Eye (tissue), 1 donor: Measurements from ENCODE around the gene PRPF4.
"Not testable (repeated sequence)": the region's sequence is repeated elsewhere in the genome, so short reads cannot be mapped to it uniquely, and the experiment has no call there.

ENCODE experiments used
- DNase-seq: peaks from one replicate; pipeline ENCODE4 v3.0.0-alpha.2; 2015

Gene PRPF4

DNA sequence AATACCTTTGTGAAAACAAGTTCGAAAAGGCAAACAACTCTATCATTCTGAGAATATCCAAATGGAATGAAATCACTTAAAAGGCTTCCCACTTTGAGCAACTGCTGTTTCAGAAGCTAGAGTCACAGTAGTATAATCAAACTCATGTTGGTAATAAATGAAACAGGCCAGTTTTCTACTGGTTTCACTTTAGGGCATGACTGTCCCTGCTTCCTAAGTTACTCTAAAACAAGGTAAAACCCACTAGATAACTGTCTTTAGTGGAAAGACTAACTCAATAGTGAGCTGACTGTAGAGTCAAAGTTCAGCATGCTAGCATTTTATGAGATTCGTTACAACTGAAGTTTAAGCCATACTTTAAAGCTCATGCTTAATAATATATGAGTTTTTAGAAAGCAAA lies 6.1 kb upstream of the PRPF4 start:
- DNase-seq: no peak

DNA sequence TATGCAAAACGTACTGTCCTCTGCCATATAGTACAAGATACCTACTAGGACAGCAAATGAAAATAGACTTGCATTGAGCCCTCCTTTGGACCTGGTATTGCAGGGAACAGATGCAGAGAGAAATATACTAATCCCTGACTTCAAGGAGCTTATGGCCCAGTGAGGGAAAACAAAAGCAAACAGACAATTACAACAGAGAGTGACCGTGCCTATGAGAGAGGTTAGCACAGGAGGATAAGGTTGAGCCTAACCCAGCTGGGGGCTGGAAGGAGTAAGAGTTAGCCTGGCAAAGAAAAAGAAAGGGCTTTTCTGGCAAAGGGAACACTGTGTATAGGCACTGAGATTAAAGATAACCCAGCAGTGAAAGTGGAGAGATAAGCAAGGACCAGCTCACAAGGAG lies 5.6 kb upstream of the PRPF4 start:
- DNase-seq: no peak

DNA sequence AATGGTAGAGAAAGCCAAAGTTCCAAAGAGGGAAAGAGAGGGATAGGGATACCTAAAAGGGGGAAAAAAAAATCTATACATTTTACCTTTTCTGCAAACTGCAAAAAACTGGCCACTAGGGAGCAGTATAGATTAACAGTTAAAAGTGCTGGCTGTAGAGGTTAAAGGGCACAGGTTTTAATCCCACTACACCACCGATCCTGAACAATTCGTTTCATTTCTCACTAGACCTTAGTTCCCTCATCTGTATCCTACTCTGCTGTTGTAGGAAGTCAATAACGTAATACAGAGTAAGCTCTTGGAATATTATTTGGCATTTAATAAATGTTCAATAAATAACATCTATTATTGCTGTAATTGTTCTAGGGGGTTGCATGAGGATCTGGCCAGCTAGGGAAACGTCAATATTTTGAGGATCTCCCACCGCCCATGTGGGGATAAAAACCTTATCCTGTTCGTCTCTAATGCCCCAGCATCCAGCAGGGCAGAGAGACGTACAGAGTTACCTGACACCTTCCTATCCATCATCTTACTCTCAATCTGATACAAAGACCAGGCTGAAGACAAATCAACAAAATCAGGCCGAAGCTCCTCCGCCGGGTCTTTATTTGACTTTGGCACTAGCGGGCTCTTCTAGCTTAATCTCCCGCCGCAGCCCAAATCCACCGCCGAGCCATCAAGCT lies 843 bp upstream of the PRPF4 start:
- peak; percentile 91 for DNase-seq

DNA sequence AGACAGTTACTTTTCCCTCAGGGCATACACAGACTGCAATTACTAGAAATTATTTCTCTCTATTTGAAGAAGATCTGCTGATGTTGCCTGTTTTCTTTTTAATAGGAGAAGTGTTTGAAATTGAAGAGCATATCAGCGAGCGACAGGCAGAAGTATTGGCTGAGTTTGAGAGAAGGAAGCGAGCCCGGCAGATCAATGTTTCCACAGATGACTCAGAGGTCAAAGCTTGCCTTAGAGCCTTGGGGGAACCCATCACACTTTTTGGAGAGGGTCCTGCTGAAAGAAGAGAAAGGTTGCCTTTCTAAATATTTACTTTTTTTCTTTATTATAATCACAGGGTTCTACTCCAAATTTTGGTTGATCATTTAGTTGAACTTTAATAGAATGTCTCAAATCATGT lies 3.4 kb downstream of the PRPF4 start:
- no peak for DNase-seq

DNA sequence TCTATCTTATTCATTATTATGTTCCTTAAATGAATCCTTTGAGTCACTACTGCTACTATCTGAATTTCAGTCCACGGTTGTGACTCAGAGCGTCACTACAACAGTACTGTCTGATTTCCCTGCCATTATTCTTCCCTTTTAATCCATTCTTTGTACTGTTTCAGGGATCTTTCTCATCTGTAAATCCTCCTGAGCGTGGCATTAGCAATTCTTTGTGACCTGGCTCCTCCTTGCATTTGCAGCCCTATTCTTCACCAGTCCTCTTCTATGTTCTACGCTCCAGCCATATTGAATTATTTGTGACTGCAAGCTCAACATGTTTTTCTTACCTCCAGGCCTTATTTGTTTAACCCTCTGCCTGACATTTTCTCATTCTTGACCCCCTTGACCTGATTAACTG lies 5.9 kb downstream of the PRPF4 start:
- DNase-seq: no peak

DNA sequence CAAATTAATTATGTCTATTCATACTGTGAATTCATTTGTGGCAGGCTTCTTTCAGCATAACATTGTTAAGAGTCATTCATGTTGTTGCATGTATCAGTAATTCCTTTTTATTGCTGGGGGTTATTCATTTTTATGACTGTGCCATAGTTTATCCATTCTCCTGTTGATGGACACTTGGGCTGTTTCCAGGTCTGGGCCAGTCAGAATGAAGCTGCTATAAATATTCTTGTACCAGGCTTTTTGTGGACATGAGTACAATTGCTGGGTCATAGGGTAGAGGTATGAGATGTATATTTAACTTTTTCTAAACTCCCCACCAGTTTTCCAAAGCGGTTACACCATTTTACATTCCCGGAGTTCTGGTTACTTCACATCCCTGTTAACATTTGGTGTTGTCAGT lies 13.6 kb downstream of the PRPF4 start:
- DNase-seq: no peak

DNA sequence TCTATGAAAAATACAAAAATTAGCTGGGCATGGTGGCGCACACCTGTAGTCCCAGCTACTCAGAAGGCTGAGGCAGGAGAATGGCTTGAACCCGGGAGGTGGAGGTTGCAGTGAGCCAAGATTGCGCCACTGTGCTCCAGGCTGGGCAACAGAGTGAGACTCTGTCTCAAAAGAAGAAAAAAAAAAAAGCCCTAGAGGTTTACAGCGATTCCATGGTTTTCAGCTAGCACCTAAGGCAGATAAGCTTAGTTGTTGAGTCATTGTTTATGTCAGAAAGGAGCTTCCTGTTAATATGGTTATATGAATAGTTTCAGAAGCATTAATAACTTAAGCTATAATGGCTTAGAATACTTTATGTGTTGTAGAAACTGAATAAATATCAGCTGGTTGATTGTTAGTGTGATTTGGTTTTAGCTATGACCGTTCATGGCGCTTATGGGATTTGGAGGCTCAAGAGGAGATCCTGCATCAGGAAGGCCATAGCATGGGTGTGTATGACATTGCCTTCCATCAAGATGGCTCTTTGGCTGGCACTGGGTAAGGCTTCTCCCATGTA lies 14.7 kb downstream of the PRPF4 start:
- no peak for DNase-seq

DNA sequence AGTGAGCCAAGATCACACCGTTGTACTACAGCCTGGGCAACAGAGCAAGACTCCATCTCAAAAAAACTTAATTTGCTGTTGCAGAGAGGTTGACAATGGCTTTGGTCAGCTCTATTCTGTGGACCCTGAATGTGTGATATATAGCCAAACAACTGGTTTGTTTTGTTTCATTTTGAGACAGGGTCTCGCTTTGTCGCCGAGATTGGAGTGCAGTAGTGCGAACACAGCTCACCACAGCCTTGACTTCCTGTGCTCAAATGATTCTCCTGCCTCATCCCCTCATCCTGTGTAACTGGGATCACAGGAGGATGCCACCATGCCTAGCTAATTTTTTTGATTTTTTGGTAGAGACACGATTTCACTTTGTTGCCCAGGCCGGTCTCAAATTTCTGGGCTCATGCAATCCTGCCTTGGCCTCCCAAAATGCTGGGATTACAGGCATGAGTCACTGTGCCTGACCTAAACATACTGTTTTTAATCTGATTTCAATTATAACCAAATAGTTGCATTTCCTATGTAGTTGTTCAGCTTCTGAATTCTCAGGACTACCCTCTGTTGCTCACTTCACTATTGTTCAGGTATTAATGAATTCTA lies 17.9 kb downstream of the PRPF4 start:
- DNase-seq: no peak

DNA sequence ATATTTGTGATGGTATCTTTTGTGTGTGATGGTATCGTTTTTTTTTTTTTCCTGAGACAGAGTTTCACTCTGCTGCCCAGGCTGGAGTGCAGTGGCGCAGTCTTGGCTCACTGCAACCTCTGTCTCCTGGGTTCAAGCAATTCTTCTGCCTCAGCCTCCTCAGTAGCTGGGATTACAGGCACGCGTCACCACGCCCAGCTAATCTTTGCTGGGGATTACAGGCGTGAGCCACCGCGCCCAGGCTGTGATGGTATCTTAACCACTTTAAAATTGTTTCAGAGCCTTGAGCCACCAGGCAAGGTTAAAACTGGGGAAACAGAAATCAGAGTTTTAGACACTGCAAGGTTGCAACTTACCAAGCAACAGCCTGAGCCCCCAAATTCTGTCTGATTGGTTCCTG lies 20.8 kb downstream of the PRPF4 start:
- DNase-seq: not testable (repeated sequence)

DNA sequence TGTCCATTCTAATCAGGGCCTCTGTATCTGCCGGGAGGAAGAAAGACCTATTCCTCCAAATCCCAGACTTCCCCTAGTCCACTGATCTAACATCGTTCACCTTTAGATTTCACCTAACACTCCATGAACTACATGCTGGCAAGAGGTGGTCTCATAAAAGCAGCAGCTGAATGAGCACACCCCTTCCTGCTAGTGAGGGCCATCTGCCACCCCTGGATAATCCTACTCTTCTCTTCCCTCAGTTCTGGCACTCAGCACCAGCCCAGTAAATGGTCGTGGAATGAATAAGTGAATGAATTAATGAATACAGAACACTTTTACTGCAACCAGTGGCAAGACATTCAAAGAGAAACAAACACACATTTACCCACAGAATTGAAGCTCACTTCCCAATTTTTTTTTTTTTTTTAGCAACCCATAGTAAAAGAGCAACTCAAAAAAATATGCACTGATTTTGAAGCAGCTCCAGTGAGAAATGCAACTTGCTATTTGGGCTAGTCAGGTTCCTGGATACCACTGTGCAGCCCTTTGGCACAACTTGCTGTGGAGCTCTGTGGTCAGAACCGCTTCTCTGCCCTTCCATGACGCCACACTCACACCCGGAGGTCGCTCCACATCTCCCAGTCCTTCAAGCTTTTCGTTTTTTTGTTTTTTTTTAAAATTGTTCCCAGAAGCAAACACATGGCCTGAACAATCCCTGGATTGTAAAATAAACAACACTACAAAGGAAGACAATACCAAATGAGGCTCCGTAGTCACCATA lies 21.5 kb downstream of the PRPF4 start:
- no peak for DNase-seq

DNA sequence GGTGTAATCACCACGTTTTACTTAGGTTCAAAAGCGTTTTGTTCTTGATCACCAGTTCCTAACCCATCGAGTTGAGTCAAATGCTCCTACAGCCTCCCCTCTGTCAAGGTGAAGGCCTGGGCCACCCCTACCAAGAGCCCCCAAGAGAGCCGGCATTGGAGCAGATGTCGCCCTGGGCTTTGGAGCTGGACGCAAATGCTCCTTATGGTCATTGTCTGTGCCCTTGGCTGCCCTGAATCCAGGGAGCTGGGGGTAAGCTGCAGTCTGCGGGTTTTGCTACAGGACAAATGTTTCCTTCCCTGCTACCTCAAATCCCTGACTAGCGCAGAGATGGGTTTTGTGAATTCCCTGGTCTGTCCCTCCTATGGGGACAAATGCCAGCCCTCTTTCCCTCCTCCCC lies 22.9 kb downstream of the PRPF4 start:
- no peak for DNase-seq

DNA sequence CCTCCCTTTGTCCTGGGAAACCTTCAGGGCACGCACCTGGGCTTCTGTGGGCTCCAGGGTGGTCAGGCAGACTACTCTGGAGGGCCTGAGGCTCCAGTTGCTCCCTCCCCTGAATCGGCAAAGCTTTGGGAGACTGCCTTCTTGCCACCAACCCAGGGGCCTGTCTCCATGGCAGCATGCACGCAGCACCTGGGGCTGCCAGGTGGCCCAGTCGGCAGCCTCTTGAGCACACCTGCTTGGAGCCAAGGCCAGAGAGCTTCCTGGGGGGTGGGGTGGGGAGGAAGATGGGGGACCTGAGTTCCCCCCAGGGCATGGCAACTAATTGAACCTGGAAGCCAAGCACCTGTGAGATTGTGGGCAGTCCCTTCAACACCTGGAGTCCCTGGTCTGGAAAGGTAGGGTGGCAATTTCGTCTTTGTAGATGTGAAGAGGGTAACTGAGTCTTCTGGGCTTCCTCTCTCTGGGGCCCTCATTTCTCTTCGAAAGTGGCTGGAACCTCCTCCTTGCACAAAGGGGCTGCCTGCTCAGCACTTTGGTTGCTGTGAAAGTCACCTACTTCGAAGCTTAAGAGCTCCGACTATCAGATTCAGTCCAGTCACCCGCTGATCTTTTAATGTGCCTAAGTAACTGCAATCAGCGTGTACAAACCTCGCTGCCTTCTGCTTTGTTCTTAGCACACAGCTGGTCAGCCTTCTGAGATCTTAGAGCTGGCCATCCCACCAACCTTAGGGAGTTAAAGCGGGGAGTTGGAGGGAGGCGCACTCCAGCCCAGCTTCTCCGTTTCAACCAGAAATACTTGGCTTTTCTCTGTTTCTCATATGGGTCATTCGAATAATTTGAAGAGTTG lies 23.7 kb downstream of the PRPF4 start:
- DNase-seq: no peak

DNA sequence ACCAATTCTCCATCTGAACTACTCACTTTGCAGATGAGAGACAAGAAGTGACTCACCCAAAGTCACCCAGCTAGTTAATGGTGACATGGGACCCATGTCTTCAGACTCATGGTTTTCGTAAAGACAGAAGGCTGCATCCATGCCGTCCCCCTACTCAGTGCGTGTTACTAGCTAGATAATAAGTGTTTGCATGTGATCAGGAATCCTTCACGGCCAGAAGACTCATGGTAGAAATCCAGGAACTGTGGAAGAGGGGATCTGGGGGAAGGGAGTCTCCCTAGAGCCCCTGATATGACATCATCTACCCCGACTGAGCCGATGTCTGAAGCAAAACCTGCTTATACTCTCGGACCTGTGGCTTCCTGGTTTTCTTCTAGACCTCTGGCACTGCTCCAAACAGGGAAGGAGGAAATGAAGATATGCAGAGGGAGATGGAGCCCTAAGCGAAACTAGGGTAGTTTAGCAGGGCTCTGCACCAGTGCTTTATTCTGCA lies 24.4 kb downstream of the PRPF4 start:
- DNase-seq: peak; percentile 3

DNA sequence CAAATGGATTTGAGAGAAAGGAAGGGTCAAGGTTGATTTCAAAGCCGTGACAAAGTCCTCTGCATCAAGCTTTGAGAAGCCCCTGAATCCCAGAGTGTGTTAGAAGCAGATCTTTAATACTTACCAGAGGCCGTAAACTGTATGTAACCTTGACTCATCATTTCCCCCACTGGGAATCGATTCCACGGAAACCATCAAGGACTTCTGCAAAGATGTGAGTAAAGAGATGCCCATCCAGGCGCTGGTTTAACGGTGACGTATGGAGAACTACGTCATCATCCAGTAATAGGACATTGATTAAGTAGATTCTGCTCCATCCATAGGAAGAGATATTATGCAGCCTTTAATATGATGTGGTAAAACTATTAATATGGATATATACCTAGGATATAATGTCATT lies 26.1 kb downstream of the PRPF4 start:
- DNase-seq: no peak

DNA sequence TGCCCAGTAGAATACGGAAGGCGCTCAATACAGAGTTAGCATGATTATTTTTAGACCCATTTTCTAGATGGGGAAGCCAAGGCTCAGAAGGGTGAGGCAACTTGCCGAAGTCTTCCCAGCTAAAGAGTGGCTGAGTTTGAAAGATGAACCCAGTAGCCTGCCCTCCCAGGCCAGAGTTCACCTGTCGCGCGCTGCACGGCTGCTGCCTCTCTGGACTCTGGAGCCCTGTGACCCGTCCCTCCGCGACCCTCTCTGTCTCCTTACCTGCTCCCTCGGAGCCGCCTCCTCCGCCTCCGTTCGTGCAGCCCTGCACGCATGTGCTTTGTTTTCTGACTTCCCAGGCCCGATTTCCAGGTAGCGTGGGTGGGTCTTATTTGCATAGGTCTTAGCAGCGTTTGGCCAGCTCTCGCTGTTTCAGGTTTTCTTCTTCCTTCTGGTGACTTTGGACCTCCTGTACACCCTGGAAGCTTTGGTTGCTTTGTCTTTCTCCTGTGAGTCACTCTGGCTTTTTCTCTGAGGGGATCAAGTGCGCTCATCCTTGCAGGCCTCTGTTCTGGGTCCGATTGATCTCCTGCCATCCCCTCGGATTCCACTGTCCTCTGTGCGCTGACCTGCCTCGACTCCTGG lies 27.4 kb downstream of the PRPF4 start, which contains the start of gene RNF183:
Gene RNF183 (minus strand): TSS at position 585 of the 627 bp plus-strand sequence. CDS start 5,192 bp downstream, outside the sequence.
- DNase-seq: peak; percentile 10

DNA sequence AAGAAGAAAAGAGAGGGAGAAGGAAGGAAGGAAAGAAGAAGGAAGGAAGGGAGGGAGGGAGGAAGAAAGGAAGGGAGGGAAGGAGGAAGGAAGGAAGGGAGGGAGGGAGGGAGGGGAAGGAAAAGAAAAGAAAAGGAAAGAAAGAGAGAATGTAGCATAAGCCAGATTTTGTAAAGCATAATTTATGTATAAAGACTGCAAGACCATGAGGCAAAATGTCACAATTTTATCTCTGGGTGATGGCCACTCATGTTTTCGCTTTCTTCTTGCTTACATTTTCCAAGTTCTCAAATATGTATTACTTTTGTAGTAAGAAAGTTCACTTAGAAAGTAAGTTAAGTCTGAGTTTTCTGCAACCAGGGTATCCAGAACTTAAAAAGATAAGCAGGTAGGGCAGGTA lies 31.1 kb downstream of the PRPF4 start:
- no peak for DNase-seq

DNA sequence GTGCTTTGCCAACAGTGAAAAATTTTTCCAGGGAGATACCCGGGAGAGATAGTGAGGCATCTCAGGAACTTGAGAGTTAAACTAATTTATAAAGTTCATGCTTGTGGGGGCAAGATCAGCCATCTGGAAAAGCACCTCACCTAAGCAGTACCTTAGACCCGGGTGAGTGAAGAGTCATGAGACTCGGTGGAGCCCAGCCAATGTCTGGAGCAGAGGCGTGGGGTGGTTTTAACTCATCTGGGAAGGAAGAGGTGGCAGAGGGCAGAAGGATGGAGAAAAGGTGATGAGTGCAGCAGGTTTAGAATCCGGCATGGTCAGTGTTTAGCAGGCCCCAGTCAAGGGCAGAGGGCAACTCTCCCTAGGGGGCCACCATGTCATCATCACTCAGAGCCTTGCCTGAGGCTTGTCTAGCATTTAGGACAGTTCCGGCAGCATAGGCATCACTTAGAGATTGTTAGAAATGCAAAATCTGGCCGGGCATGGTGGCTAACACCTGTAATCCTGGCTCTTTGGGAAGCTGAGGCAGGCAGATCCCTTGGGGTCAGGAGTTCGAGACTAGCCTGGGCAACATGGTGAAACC lies 32.0 kb downstream of the PRPF4 start:
- no peak for DNase-seq

DNA sequence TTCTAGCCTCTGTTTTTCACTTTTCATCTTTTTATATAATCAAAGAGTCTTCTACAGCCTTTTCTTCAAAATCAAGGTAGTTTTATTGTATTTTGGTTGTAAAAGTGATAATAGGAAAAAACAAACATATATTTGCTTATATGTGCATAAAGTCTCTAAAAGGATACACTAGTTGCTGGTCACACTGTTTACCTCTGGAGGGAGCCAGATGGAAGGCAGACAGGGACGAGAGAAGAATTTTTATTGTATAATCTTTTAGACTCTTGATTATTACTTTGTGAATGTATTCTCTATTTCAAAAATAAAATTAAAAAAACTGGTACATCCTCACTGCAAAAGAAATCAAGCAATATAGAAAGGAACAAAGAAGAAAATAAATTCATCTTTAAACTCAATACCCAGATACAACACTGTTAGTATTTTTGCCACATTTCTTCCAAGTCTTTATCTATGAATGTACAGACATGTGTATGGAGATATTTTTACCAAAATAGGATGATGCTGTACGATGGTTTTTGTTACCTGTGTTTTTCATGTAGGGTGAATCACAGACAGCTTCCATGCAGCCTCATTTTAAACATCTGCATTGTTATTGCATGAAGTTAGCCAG lies 33.9 kb downstream of the PRPF4 start:
- peak; percentile 56 for DNase-seq

DNA sequence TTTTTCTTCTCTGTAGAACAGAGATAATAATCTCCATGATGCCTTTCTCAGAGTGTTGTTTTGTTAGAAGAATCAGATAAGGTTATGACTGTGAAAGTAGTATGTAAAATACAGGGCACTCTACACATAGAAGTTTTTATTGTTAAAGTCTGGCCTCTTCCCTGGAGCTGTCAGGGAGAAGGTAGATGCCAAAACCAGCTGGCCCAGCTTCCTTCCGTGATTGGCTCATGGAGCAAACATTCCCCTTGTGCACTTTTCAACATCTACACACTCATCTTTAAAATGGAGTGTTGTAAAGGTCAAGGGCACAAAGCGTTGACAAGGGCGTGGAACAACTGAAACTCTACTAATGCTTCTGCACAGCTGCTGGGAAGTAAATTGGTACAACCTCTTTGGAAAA lies 35.1 kb downstream of the PRPF4 start:
- no peak for DNase-seq

DNA sequence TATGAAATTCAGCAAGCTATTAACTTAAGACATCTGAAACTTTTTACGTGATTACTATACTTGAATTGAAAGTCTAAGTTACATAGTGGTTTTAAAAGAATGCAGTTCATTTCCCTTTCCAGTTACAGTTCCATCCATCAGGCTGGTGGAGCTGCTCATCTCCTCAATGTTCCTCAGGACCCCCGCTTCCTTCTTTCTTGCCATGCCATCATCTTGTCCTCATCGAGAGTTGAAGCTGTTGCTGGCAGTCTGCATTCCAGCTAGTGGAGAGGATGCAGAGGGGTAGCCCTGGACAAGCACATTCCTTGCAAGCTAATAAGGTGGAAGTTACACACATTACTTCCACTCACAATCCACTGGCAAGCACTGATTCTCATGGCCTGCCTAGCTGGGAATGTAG lies 36.5 kb downstream of the PRPF4 start:
- DNase-seq: no peak

DNA sequence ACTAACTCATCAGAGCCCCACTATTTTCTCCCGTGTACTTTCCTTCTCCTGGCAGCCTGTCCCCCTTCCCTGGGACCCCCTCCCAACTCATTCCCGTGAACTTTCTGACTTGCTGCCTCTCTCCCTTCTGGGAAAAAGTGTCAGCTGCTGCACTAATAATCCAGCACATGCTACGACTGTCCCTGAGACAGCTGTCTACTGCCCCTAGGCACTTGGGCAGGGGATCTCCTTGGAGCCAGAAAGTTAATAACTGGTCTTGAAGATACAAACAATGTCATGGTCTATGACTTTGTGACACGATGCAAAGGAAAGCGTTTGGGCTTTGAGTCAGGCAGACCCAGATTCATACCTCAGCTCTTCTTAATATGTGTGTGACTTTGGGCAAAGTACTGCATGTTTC lies 37.8 kb downstream of the PRPF4 start:
- DNase-seq: peak; percentile 33
